NAMALWA (cell line): ENCODE results near the gene KAT2B.

Source experiments
- DNase-seq: peaks from one replicate; pipeline ENCODE4 v3.0.0-alpha.2; 2015; ENCODE audit warnings: low spot score

The KAT2B gene

DNA sequence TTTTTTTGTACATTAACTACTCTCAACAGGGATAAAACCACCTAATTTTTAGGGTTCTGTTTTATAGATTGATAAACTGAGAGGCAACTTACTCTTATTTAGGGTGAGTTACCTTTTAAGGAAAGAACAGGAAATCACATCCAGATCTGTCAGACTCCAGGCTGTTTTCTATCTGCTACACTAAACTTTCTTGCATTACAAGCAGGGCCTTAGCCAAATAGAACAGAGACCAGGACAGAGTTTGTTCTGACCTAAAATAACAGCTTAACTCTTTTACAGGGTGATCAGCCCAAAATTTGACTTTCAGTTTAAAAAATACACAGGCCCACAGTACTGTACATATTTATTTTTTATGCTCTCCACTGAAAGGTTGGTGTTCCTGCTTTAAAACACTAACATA, 107.1 kb downstream of the KAT2B start:
- DNase-seq, result no peak

DNA sequence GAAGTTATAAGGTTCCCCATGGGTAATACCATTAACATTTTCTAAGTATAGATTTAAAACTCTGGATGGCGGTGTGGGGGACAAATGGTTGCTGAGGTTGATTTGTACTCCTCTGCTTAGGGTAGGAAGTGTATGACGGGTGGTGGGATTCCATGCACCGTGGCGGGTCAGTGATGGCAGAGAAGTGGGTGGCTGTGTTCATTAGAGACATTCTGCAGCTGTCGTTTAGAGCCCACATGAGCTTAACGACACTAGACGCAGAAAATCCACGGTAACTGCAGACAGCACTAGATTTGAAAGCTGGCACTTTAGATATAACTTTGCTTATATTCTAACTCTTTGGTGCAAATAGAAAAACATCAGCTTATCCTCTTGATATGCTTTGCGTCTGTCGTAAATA, 108.2 kb downstream of the KAT2B start:
- no peak for DNase-seq

DNA sequence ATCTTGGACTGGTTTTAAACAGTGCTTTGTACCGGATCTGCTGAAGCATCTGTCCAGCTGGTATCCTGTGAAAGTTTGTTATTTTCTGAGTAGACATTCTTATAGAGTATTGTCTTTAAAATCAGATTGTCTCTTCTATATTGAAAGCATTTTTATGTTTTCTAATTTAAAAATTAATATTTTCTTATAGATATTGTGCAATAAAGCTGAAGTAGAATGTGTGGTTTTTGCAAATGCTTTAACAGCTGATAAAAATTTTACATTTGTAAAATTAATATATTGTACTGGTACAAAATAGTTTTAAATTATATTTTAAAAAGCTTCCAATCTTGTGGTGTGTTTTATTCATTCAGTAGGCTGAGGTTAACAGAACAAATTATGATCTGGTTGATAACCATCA, 113.8 kb downstream of the KAT2B start:
- DNase-seq, result no peak

- no peak for DNase-seq
These were observed 114.7 kb downstream of the KAT2B start for GRCh38 chr3:20154928-20155327.

DNA sequence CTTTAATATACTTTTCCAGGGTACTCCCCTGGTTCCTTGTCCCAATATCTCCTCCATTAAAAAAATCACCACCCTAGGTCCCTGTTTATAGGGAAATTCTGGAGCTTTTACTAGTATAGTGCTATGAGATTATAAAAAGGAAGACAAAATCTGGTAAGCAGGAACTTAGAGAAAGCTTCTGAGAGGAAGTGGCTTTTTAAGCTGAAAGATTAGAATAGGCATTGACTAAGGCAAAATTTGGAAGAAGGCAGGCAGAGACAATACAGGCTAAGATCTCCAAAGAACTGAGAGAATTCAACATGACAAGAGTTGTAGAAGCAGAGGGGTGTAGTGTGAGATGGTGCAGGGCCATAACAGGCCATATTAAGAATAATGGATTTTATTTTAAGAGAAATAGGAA, 120.0 kb downstream of the KAT2B start:
- DNase-seq, result no peak

GRCh38 chr3:20161714-20162113, 121.5 kb downstream of the KAT2B start:
- DNase-seq, result no peak

DNA sequence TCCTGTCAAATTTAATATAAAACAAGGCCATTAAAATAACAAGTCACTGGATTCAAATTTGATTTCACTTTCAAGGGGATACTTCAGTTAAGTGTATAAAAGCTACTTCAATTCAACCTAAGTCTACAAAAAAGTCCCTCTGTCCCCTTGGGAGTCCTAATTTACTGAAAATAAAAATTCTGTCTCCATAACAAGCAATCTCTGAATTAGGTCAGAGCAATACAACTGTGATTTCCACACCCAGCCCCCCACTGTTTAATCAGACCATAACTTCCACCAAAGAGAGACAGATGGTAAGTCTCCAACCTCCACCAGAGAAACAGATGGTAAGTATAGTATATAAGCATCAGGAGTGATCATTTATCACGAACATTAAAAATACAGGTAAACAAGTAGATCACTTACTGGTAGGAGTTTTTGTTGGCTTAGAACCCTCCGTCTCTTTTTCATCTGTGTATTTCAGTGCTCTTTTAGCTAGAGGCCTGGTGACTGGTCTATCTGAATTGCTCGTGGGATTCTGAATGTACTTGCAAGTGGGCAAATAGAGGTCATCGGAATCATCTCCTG, 133.7 kb downstream of the KAT2B start:
- no peak for DNase-seq

DNA sequence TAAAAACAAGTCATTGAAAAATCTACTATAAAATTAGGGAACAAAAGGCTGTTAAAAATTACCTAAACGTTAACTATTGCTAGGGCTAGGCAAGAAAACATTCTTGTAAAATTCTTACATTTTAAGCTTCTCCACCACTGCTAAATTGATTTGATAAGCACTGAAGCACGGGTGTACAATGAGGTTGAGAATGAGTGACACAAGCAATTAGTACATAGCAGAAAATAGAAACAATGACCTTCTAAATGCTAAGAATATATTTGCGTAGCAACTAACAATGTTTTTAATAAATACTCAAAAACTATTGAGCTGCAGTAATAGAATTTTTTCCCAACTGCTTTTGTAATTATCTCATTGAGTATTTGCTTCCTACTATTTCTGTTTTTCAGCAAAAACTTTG, 141.0 kb downstream of the KAT2B start:
- DNase-seq, result no peak

DNA sequence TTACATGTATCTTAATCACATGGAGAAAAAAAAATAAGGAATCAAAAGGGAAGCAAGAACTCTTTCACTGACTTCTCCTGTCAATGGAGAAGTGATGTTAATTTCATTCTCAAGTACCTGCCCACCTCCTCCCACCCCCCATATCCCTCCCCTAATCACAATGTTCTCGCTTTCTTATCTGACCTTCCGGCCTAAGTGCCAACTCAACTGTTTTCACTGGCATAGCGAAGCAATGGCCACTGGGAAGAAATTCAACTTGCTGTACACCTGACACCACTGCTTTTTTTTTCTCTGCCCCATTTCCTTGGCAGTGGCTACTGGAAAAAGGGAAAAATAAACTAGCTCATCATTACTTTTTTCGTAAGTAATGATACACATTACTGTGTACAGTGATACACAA, 142.0 kb downstream of the KAT2B start:
- no peak for DNase-seq

DNA sequence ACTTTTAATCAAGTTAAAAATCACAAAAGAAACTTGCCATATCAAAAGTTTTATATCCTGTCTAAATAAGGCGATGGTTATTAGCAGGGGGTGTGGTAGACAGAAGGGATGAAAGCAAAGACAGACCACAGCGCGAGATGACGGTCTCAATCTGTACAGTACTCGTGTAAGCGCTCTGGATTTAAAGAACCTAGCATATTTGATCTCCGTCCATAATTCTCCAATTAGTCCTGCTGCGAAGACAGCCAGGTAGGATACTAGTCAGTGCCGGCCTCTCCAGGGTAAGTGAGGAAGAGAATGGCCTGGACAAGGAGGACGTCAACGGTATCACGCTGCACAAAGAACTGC, 145.1 kb downstream of the KAT2B start:
- DNase-seq, result peak; percentile 57

GRCh38 chr3:20185679-20186599, 145.7 kb downstream of the KAT2B start, which contains the start of gene SGO1:
TSS of gene SGO1 (minus strand) at chr3:20186206. CDS start at chr3:20184027, 2,179 bp downstream.
- peak; percentile 99 for DNase-seq

DNA sequence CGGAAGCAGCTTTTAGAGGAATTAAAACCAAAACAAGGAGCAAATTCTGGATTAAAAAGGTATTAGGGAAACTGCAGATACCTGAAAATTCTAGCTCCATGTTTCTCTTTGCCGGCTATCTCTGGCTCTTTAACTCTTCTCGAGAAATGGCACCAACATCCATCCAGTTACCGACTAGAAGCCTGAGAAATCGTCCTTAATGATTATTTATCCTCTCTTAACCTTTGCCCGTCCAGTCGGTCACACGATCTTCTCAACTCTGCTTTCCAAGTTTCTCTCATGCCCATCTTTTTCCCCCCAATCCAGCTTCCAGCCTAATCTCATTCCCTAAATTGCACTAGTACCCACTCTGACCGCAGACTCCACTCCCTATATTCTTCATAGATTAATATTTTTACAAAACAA, 146.4 kb downstream of the KAT2B start:
- DNase-seq, result no peak

DNA sequence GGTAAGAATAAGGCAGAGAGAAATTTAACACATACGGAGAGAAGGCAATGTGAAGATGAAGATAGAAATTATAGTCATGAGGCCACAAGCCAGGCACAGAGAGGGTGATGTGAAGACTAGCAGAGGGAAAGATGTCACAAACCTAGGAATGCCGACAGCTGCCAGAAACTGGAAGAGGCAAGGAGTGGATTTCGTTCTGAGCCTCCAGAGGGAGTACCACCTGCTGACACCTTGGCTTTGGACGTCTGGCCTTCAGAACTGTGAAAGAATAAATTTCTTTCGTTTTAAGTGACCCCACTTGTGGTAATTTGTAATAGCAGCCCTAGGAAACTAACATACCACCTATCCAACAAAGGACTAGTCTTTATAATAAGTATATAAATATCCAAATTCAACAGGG, 150.7 kb downstream of the KAT2B start:
- no peak for DNase-seq

- DNase-seq, result peak; percentile 13
These were observed 154.7 kb downstream of the KAT2B start for GRCh38 chr3:20194793-20195460.

DNA sequence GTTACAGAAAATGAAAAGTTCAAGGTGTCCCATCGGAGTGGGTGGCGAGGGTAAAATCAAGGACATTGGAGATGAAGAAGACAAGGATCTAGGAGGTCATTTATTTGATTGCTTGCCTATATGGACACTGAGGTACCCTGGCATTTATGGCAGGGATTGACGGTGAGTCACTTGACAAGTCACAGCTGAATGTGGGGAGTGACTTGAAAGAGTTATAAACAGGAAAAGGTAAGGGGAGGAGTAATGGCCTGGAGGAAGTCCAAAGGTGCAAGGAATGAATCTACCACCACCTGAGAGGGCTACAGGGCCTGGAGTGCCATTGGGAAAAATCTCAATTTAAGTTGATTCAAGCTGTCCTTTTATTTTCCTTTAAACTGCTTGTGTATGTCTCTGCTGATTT, 157.5 kb downstream of the KAT2B start:
- DNase-seq, result no peak

GRCh38 chr3:20201143-20201542, 160.9 kb downstream of the KAT2B start:
- DNase-seq, result no peak
